ENCODE results near the gene WDR89.

DNA sequence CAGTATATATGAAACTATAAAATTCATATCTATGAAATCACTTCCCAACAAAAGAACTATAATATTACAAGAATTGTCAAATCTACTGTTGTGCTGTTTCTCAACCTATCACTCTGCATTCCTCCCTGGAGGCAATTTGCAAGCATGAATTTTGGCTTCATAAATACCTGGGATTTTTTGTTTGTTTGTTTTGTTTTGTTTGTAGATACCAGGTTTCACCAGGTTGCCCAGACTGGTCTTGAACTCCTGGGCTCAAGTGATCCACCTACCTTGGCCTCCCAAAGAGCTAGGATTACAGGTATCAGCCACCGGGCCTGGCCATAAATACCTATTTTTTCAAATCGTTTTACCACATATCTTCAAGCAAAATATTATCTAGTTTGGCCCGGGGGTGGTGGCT lies 47.5 kb upstream of the WDR89 start:
- no peak for TF ChIP-seq POLR2A (conservative IDR thresholded peaks at IDR 0.05)
- no peak for TF ChIP-seq GATA2 (CRISPR knock-in tag; IDR thresholded peaks at IDR 0.05)
- TF ChIP-seq, protein P1, sequence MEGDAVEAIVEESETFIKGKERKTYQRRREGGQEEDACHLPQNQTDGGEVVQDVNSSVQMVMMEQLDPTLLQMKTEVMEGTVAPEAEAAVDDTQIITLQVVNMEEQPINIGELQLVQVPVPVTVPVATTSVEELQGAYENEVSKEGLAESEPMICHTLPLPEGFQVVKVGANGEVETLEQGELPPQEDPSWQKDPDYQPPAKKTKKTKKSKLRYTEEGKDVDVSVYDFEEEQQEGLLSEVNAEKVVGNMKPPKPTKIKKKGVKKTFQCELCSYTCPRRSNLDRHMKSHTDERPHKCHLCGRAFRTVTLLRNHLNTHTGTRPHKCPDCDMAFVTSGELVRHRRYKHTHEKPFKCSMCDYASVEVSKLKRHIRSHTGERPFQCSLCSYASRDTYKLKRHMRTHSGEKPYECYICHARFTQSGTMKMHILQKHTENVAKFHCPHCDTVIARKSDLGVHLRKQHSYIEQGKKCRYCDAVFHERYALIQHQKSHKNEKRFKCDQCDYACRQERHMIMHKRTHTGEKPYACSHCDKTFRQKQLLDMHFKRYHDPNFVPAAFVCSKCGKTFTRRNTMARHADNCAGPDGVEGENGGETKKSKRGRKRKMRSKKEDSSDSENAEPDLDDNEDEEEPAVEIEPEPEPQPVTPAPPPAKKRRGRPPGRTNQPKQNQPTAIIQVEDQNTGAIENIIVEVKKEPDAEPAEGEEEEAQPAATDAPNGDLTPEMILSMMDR (IDR thresholded peaks at IDR 0.05 in 2 of 3, conservative IDR thresholded peaks at IDR 0.05 in 1 of 3; ENCODE audit: insufficient read depth in 2 of 3, low read depth in 1 of 3, low read length in 3 of 3) = no peak
- no peak for TF ChIP-seq CBX1 (IDR thresholded peaks at IDR 0.05; ENCODE audit: low read depth)
- TF ChIP-seq TEAD4 (IDR thresholded peaks at IDR 0.05; ENCODE audit: low read length) = no peak
- TF ChIP-seq TEAD4 (CRISPR knock-in tag; IDR thresholded peaks at IDR 0.05; ENCODE audit: borderline replicate concordance) = no peak
- no peak for TF ChIP-seq PHB2 (IDR thresholded peaks at IDR 0.05; ENCODE audit: low read depth)
- no peak for TF ChIP-seq FOXK1 (CRISPR knock-in tag; IDR thresholded peaks at IDR 0.05; ENCODE audit: borderline replicate concordance)
- TF ChIP-seq, protein P2, sequence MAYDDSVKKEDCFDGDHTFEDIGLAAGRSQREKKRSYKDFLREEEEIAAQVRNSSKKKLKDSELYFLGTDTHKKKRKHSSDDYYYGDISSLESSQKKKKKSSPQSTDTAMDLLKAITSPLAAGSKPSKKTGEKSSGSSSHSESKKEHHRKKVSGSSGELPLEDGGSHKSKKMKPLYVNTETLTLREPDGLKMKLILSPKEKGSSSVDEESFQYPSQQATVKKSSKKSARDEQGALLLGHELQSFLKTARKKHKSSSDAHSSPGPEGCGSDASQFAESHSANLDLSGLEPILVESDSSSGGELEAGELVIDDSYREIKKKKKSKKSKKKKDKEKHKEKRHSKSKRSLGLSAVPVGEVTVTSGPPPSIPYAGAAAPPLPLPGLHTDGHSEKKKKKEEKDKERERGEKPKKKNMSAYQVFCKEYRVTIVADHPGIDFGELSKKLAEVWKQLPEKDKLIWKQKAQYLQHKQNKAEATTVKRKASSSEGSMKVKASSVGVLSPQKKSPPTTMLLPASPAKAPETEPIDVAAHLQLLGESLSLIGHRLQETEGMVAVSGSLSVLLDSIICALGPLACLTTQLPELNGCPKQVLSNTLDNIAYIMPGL (CRISPR knock-in tag; IDR thresholded peaks at IDR 0.05) = no peak
- no peak for TF ChIP-seq CSDE1 (IDR thresholded peaks at IDR 0.05)
